H1 (cell line): ENCODE data around the gene MINDY3. TPM values are rescaled to one million over a fixed set of nuclear protein-coding genes. Genes with fewer than 3 reads are reported as not detected.

Experiments used
- CHD7 ChIP-seq: fragments of 300-600 bp; sonication (generic); IDR thresholded peaks from 2 replicates; pipeline ENCODE4 v1.7.1; 2012; ENCODE audit warnings: low read length, moderate library complexity, mild to moderate bottlenecking, inconsistent platforms; ENCODE audit not compliant: insufficient replicate concordance
- HDAC2 ChIP-seq, 2 experiments: fragments of 300-600 bp in 1 of 2; sonication (generic) in 1 of 2; IDR thresholded peaks; 2 replicates each; pipeline ENCODE4 v1.6.1; 2011 to 2012; ENCODE audit warnings: low read depth in 2 of 2, low read length in 2 of 2, mild to moderate bottlenecking in 2 of 2, moderate library complexity in 2 of 2, borderline replicate concordance in 1 of 2, inconsistent platforms in 1 of 2
- MAFK ChIP-seq: IDR thresholded peaks from 2 replicates; pipeline ENCODE4 v1.6.1; 2012; ENCODE audit warnings: low read depth, mild to moderate bottlenecking, improper control_type of control experiment, low read length
- SIRT6 ChIP-seq: IDR thresholded peaks from one replicate; pipeline ENCODE4 v1.7.1; 2012; ENCODE audit warnings: low read length, inconsistent platforms
- polyA plus RNA-seq, 7 experiments: library from polyadenylated mRNA; depleted of rRNA in 3 of 7; stranded (reverse) in 5 of 7; unstranded in 2 of 7; fragments of >200 nt in 5 of 7; fragments of 200-250 nt in 2 of 7; gene quantifications; 1 replicate in 5 of 7; 2 replicates in 1 of 7; 4 replicates in 1 of 7; pipeline versions ENCODE4 v1.2.1 to v1.2.3, GENCODE V29; 2011 to 2013; ENCODE audit warnings: missing spikeins in 2 of 7, mixed read lengths in 2 of 7
- total RNA-seq: library from RNA; stranded (reverse); fragmentation: NEBNext Ultra II Directional; extraction: Animal tissue kit (Norgen Biotek cat#: 25700); gene quantifications from 2 replicates; pipeline ENCODE4 v1.2.1, GENCODE V29; 2021

The MINDY3 gene
- total and polyA plus RNA-seq, 2 of the 8 experiments (the other 6 are each of a cell fraction or from before 2014, with no cell fraction given) = 4.6 to 13.6 TPM

GRCh38 chr10:15782851-15783250 lies 77.5 kb downstream of the MINDY3 start (continued):
- TF ChIP-seq CHD7 = no peak
- no peak for TF ChIP-seq HDAC2 (IDR thresholded peaks at IDR 0.05; ENCODE audit: borderline replicate concordance in 1 of 2, low read depth in 2 of 2, low read length in 2 of 2)
- no peak for TF ChIP-seq MAFK
- TF ChIP-seq SIRT6 = no peak
